Astrocyte of the hippocampus (primary cell): Measurements from ENCODE around the gene PABPN1.
"Not testable (repeated sequence)": the region's sequence is repeated elsewhere in the genome, so short reads cannot be mapped to it uniquely, and the experiment has no call there.

Experiments used
- DNase-seq: peaks from one replicate; pipeline ENCODE4 v3.0.0; 2011; ENCODE audit warnings: low read depth, low spot score

PABPN1 gene, protein sequence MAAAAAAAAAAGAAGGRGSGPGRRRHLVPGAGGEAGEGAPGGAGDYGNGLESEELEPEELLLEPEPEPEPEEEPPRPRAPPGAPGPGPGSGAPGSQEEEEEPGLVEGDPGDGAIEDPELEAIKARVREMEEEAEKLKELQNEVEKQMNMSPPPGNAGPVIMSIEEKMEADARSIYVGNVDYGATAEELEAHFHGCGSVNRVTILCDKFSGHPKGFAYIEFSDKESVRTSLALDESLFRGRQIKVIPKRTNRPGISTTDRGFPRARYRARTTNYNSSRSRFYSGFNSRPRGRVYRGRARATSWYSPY

DNA sequence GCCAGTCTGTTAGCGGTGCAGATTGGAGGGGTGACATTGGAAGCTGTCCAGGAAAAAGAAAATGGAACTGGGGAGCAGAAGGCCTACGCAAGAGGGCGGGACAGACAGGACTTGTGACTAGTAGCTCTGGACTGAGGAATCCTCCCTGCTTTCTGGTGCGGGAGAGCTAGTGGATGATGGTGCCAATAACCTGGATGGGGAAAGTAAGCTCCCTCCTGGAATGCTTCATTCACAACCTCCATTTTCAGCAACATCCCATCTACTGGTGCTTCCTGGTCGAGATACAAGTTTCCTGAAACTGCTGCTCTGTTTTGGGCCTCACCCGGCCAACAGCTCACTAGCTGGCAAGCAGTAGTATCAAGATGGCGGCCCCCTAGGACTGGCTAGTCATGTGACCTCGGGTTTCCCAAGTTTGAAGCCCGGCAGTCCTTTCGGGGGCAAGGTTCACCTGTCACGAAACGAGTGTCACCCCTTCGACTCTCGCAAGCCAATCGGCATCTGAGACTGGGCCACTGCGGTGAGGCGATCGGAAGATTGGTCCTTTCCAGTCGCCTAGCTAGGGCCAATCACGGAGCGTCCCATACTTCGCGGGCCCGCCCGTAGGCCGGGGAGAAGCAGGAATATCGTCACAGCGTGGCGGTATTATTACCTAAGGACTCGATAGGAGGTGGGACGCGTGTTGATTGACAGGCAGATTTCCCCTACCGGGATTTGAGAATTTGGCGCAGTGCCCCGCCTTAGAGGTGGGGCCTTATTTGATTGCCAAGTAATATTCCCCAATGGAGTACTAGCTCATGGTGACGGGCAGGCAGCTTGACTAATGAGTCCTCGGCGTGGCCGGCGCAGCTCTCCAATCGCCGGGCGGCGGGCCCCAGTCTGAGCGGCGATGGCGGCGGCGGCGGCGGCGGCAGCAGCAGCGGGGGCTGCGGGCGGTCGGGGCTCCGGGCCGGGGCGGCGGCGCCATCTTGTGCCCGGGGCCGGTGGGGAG lies at the start of gene PABPN1:
Gene PABPN1 (plus strand): TSS at position 874 of the 988 bp plus-strand sequence. CDS start 13 bp downstream, at position 887.
- peak; percentile 100 for DNase-seq

- DNase-seq: no peak
Measured at GRCh38 chr14:23275412-23275811, 45.8 kb upstream of the PABPN1 start.

DNA sequence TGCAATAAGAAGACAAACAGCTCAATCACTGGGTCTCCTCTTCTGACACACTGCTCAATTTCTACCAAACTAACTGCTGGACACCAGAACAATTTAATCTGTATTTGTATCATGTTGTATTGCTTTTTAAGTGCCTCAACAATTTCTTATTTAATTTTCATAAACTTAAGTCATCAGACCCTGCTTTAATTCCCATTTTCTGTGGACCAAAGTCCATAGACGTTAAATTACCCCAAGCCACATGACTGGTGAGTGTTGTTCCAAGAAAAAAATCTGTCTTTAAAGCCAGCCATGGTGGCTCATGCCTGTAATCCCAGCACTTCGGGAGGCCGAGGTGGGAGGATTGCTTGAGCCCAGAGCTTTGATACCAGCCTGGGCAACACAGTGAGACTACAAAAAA lies 44.1 kb upstream of the PABPN1 start:
- no peak for DNase-seq

- not testable (repeated sequence) for DNase-seq
Measured at GRCh38 chr14:23277928-23278327, 43.3 kb upstream of the PABPN1 start.

GRCh38 chr14:23281247-23281646 lies 40.0 kb upstream of the PABPN1 start:
- DNase-seq: no peak

DNA sequence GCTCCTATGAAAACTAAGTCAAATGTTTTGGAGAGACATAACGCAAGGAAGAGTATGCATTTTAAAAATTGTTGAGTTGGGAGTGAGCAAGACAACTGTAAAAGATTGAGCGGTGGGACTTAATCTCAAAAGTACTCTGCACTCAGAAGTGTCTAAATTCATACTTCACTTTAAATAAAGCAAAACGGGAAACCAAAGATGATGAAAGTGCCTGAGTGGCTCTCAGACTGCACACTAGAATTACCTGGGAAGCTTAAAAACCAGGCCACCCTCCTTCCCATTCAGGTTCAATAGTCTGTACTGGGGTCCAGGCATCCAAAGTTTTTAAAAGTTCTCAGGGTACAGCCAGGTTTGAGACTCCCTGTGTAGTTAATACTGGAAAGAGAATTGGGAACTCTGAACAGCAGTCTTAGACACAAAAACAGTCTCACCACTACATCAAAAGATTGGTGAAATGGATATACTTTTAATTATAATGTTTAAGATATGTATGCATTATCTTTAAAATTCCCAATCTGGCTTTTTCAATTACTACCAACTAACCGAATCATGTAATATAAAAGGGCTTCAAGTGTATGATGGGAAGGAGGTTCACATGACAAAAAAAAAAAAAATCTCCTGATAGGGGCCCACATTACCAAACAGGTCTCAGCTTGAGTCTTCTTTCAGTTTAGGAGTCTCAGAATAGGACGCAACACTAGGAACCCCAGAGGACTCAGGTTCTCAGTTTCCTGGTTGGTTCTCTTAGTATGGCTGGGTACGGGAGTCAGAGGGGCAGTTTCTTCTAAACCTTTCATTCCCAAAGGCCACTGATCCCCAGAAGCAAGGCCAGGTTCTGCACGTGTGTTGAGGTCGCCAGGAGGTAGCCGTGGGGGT lies 36.4 kb upstream of the PABPN1 start:
- peak; percentile 21 for DNase-seq

DNA sequence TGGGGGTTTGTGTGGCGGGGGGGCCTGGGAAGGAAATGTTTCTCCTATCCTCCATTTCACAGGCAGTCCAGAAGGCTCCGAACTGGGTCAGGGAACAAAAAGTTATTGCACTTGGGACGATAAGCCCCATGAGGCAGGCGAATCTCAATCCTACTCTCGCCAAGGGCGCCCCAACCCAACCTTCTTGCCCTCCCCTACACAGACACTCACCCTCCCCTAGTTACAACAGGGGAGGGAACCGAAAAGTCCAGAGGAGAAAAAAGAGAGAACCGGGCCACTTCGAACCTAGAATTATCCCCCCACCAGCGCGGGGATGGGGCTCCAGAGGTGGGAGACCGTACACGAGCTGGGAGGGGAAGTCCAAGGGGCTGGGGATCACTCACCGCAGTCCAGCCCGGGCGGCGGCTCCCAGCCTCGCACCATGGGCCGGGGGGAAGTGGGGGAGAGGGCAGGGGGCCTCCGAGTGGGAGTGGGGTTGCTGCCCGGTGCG lies 35.7 kb upstream of the PABPN1 start:
- DNase-seq: no peak

- peak; percentile 99 for DNase-seq
Measured at GRCh38 chr14:23286020-23286901, 35.0 kb upstream of the PABPN1 start, which contains the start of gene HOMEZ. TSS of gene HOMEZ (minus strand) at chr14:23286132. CDS start at chr14:23285952, 180 bp downstream.

DNA sequence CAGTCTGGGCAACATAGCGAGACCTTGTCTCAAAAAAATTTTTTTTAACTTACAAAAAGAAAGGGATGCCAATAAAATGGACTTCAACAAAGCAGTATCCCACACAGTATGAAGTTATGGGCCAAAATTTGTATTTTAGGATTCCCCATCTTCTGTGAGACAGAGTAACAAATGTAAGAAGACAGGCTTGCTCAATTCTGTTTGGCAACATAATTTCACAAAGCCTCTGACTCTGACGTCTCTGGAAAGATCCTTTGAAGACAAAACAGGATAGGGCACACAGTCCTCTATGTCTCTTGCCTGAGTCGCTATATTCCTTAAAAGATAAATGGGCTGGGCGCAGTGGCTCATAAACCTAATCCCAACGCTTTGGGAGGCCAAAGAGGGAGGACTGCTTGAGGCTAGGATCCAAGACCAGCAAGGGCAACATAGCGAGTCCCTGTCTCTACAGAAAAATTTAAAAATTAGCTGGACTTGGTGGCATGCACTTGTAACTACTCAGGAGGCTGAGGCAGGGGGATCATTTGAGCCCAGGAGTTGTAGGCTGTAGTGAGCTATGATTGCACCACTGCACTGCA lies 34.3 kb upstream of the PABPN1 start:
- DNase-seq: no peak

DNA sequence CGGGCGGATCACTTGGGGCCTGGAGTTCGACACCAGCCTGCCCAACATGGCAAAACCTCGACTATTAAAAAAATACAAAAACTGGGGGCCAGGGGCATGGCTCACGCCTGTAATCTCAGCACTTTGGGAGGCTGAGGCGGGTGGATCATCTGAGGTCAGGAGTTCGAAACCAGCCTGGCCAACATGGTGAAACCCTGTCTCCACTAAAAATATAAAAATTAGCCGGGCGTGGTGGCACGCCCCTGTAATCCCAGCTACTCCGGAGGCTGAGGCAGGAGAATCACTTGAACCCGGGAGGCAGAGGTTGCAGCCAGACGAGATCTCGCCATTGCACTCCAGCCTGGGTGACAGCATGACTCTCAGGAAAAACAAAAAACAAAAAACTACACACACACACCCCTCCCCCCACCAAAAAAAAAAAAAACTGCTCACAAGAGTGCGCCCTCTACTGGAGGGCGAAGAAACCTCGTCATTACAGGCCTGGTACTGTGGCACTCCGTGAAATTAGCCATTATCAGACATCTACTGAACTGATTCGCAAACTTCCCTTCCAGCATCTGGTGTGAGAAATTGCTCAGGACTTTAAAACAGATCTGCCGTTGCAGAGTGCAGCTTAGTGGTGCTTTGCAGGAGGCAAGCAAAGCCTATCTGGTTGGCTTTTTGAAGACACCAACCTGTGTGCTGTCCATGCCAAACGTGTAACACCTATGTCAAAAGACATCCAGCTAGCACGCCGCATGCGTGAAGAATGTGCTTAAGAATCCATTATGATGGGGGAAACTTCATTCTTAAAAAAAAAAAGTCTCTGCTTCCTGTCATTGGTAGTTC lies 26.3 kb upstream of the PABPN1 start:
- DNase-seq: peak; percentile 70

DNA sequence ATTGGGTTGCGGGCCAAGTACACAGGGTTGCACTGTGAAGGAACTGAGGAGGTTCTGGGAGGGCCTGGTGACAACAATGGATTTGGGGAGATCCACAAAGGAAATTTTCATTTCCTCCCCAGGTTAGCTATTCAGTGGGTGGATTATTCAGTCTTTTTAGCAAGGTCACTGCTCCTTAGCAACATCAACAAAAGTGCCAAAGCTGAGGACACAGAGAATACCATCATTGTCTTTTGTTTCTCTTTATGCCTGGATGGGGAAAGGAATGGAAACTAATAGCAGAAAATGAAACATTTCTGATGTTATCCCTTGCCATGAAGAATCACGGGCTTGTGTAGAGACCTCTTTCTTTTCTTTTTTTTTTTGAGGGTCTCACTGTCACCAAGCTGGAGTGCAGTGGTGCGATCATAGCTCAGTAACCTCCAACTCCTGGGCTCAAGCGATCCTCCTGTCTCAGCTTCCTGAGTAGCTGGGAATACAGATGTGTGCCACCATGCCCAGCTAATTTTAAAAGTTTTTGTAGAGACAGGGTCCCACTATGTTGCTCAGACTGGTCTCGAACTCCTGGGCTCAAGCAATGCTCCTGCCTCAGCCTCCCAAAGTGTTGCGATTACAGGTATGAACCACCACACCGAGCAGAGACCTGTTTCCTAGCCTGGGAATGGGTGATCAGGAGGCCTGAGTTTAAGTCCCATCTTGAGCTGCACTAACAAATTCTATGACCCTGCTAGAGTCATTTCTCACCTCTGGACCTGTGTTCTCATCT lies 25.1 kb upstream of the PABPN1 start:
- no peak for DNase-seq

- DNase-seq: no peak
Measured at GRCh38 chr14:23297096-23297495, 24.2 kb upstream of the PABPN1 start.

DNA sequence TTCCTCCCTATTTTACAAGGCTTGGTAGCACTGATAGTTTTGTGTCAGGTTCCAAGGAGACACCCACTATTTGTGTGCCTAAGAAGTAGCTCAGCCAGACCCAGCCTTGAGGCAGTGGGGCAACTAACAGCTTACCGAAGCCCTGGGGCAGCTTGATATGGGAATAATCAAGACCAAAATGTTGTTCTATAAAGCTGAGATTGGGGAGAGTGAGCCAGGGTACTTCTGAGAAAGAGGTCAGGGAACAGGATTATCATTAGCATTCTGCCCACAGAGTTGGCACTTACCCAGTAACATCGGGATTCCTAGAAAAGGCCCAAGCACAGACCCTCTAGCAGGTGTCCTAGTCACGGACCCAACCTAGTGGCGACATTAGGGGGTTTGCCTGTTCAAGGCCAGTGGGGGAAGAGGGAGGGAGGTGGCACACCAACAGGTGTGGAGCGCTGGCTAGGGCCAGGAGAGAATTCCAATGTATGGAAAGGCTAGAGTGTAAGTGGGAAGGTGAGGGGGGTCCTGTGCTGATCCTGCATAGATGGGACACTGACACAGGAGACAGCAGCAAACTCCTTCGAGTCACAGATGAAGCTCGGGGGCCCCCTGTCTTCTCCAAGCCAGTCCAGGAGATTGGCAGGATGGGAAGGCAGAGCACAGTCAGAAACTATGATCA lies 23.5 kb upstream of the PABPN1 start:
- DNase-seq: peak; percentile 15

DNA sequence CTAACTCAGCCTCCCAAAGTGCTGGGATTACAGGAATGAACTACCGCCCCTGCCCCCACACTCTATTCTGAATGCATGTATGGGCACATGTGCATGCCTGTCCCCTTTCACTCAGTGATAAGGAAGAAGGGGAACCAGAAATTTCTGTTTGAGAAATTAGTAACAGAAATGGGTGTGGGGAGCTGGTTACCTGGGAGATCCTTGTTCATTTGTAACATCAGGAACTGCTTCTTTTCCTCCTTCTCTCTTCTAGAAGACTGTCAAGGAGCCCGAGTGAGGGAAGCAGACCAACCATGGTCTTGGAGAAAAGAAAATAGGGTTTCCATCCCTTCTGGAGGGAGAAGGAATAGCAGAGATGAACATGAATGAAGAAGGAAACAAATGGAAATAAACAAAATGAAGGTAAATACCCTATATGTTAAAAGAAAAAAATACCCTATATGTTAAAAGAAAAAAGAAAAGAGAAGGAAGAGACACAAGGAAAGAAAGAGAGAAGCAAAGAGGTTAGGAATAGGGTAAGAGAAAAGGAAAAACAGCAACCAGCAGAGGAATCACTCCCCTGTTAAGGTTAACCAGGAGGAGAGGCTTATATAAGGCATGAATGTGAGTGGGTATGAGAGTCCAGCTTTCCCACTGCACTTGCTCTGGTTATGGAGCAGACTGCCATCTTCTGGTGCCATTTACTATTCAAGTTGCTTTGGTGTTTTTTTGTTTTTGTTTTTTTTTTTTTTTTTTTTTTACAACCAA lies 21.9 kb upstream of the PABPN1 start:
- DNase-seq: peak; percentile 63

DNA sequence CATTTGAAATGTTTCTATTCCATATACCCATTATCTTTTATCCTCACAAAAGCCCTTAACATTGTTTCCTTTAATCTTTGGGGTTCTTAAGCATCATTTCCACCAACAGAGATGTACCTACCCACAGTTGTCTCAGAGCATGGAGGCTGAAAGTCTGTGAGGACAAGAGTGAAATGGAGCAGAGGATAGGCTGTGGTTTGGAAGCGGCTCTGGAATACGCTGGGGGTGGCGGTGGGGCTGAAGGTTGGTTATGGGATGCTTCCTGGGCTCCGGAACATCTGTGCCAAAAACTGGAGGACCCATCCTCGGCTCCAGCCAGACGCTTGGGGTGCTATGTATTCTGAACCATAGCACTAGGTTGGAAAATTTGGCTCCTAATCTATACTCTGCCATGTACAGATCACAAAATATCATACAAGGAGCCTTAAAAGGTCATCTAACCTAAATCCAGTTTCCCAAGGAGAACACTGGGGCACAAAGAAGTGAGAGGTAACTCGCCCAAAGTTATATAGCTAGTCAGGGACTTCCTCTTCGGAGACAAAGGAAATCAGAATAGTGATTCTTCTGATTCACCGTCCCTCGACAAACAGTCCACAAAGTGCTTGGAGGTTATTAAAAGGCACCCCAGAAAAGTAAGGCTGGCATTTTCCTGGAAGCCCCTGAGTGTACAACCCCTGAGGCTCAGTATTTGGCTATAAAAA lies 21.1 kb upstream of the PABPN1 start:
- no peak for DNase-seq

GRCh38 chr14:23300687-23301223 lies 20.5 kb upstream of the PABPN1 start:
- DNase-seq: peak; percentile 51
